ENCODE data around the gene BUB1.

The BUB1 gene

DNA sequence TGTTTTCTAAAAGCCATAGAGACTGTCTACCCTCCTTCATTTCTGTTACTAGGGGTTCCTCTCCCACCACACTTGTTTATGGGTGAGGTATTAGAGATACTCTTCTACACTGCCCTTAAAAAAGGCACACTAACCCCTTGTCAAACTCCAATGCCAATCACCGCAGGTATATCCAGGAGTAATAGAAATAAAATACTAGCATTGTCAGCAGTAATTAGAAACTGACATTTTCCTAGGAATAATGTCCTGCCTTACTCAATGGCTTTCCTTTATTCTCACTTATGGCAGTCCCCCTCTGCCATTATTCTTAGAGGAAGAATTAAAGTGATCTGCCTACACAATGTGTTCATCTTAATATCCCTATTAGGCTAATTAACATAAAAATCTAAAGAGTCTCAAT lies 5.0 kb upstream of the BUB1 start:
- TF ChIP-seq, protein P1, sequence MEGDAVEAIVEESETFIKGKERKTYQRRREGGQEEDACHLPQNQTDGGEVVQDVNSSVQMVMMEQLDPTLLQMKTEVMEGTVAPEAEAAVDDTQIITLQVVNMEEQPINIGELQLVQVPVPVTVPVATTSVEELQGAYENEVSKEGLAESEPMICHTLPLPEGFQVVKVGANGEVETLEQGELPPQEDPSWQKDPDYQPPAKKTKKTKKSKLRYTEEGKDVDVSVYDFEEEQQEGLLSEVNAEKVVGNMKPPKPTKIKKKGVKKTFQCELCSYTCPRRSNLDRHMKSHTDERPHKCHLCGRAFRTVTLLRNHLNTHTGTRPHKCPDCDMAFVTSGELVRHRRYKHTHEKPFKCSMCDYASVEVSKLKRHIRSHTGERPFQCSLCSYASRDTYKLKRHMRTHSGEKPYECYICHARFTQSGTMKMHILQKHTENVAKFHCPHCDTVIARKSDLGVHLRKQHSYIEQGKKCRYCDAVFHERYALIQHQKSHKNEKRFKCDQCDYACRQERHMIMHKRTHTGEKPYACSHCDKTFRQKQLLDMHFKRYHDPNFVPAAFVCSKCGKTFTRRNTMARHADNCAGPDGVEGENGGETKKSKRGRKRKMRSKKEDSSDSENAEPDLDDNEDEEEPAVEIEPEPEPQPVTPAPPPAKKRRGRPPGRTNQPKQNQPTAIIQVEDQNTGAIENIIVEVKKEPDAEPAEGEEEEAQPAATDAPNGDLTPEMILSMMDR (conservative IDR thresholded peaks at IDR 0.05): no peak

GRCh38 chr2:110682267-110682666 lies 4.4 kb upstream of the BUB1 start:
- no peak overlapping the region for H3K27ac ChIP-seq
- TF ChIP-seq, protein P1 (conservative IDR thresholded peaks at IDR 0.05): no peak

More for the DNA sequence above, 5.0 kb upstream of the BUB1 start:
- H3K27ac ChIP-seq: no peak overlapping the region

DNA sequence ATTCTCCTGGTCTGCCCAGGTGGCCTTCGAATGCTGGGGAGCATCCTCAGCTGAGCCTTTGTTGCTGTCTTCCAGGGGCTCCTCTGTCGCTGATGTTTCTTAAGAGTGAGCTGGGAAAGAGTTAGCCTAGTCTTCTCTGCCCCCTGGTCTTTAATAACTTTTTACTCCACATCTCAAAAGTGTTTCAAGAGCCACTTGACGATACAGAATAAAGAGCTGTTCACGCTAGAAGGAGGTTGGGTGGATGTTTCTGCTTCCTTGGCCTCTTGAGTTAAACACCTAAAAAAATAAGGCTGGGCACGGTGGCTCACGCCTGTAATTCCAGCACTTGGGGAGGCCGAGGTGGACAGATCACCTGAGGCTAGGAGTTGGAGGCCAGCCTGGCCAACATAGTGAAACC lies 2.8 kb upstream of the BUB1 start:
- no peak overlapping the region for H3K27ac ChIP-seq
- TF ChIP-seq, protein P1 (conservative IDR thresholded peaks at IDR 0.05): no peak

DNA sequence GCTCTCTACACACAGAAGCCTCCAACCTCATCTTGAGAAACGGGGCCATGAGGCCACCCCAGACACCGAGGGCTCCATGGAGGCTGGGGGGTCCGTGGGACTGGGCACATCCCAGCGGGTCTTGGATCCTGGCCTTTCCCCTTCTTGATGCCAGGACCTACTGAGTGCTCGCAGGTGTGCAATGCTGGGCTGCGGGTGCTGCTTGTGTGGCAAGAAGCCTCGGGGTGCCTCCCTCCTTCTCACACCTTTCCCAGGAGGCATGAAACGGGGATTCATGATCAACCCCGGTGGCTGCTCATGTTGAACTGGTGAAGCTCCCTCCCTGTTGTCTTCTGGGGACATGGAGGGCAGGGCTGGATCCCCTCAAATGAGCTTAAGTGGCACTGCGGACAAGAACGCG lies 2.0 kb upstream of the BUB1 start:
- TF ChIP-seq, protein P1 (conservative IDR thresholded peaks at IDR 0.05): no peak
- H3K27ac ChIP-seq: no peak overlapping the region

- peak overlapping the region; percentile 90 for H3K27ac ChIP-seq
Measured at GRCh38 chr2:110679337-110679707, 1.5 kb upstream of the BUB1 start.

GRCh38 chr2:110678457-110679336 lies 834 bp upstream of the BUB1 start:
- peak overlapping the region; percentile 90 for H3K27ac ChIP-seq
- TF ChIP-seq, protein P1 (conservative IDR thresholded peaks at IDR 0.05): no peak

More at GRCh38 chr2:110679337-110679707, 1.5 kb upstream of the BUB1 start:
- TF ChIP-seq, protein P1 (conservative IDR thresholded peaks at IDR 0.05): 0 out of 2 replicates have a peak, but pooled peaks have one; percentile 14

GRCh38 chr2:110677080-110677479 lies 783 bp downstream of the BUB1 start:
- TF ChIP-seq, protein P1 (conservative IDR thresholded peaks at IDR 0.05): no peak
- H3K27ac ChIP-seq: peak overlapping the region; percentile 90

All from VCaP (cell line).